K562 (cell line): ENCODE measurements around the gene DAPK2. TPM values are rescaled to one million over a fixed set of nuclear protein-coding genes. Genes with fewer than 3 reads are reported as not detected.

ENCODE experiments used
- ADNP ChIP-seq: fragments of 200-800 bp; sonication (Bioruptor generic); IDR thresholded peaks from 2 replicates; pipeline ENCODE4 v1.6.1; 2016; ENCODE audit warnings: missing genetic modification characterization, missing compliant biosample characterization
- BRCA1 ChIP-seq, 2 experiments: fragments of 450-650 bp in 1 of 2; sonication (generic) in 1 of 2; formaldehyde crosslinking in 1 of 2; IDR thresholded peaks; 2 replicates each; pipeline versions ENCODE4 v1.5.0 to v1.6.1; 2017 to 2020; ENCODE audit warnings: mild to moderate bottlenecking in 1 of 2, missing genetic modification reagents in 1 of 2
- FOXA3 ChIP-seq, 2 experiments: fragments of 450-650 bp in 1 of 2; sonication (generic) in 1 of 2; formaldehyde crosslinking; IDR thresholded peaks in 1 of 2; conservative IDR thresholded peaks in 1 of 2; 2 replicates each; pipeline versions ENCODE4 v1.4.0 to v1.8.0; 2020 to 2022; ENCODE audit warnings: mild to moderate bottlenecking in 2 of 2, missing genetic modification reagents in 1 of 2
- FOXP1 ChIP-seq: sonication (generic); formaldehyde crosslinking; IDR thresholded peaks from 2 replicates; pipeline ENCODE4 v1.8.0; 2022; ENCODE audit warnings: mild to moderate bottlenecking, missing genetic modification reagents
- L3MBTL2 ChIP-seq: fragments of 450-650 bp; IDR thresholded peaks from 2 replicates; pipeline ENCODE4 v1.6.1; 2016; ENCODE audit warnings: mild to moderate bottlenecking, moderate library complexity
- RCOR1 ChIP-seq, 2 experiments: IDR thresholded peaks; 2 replicates each; pipeline ENCODE4 v1.6.1; 2012; ENCODE audit warnings: low read depth in 2 of 2, low read length in 2 of 2, borderline replicate concordance in 1 of 2, improper control_type of control experiment in 1 of 2
- polyA plus RNA-seq, 8 experiments: library from polyadenylated mRNA; depleted of rRNA in 4 of 8; stranded (reverse) in 5 of 8; unstranded in 3 of 8; fragments of >200 nt; fragmentation: Nextera tagmentation in 2 of 8; fragmentation: Illumina TruSeq in 1 of 8; extraction: Ambion mirVana in 2 of 8; extraction: Trizol in 1 of 8; gene quantifications; 2 replicates each; pipeline versions ENCODE4 v1.2.1 to v1.2.3, GENCODE V29; 2011 to 2014; ENCODE audit warnings: inconsistent platforms in 1 of 8, missing spikeins in 1 of 8
- total RNA-seq, 7 experiments: library from RNA; depleted of rRNA in 6 of 7; stranded (reverse); fragments of >200 nt in 6 of 7; fragmentation: Illumina TruSeq in 2 of 7; extraction: Trizol in 2 of 7; gene quantifications; 2 replicates each; pipeline versions ENCODE4 v1.2.1 to v1.2.3, GENCODE V29; 2011 to 2021; ENCODE audit warnings: low replicate concordance in 1 of 7
- TF ChIP-seq, protein P1 (sequence below): fragments of 450-650 bp; formaldehyde crosslinking; IDR thresholded peaks from 2 replicates; pipeline ENCODE4 v1.4.0; 2020; ENCODE audit warnings: mild to moderate bottlenecking, moderate library complexity
- TF ChIP-seq, protein P2 (sequence below): fragments of 450-650 bp; IDR thresholded peaks from 2 replicates; pipeline ENCODE4 v1.6.1; 2016; ENCODE audit warnings: mild to moderate bottlenecking, moderate library complexity
- TF ChIP-seq, protein P3 (sequence below): fragments of 250-450 bp; sonication (Bioruptor Pico); IDR thresholded peaks from 2 replicates; pipeline ENCODE4 v1.4.0; 2020; ENCODE audit warnings: mild to moderate bottlenecking, moderate library complexity, borderline replicate concordance
- TF ChIP-seq, protein P4 (sequence below): fragments of 250-450 bp; sonication (Bioruptor Pico); IDR thresholded peaks from 2 replicates; pipeline ENCODE4 v1.8.0; 2021; ENCODE audit warnings: moderate library complexity, mild to moderate bottlenecking, inconsistent platforms

The DAPK2 gene
- total and polyA plus RNA-seq, 9 of the 15 experiments (the other 6 are each of a cell fraction or from before 2014, with no cell fraction given): 0.14 to 5.2 (median 2.2) TPM

DNA sequence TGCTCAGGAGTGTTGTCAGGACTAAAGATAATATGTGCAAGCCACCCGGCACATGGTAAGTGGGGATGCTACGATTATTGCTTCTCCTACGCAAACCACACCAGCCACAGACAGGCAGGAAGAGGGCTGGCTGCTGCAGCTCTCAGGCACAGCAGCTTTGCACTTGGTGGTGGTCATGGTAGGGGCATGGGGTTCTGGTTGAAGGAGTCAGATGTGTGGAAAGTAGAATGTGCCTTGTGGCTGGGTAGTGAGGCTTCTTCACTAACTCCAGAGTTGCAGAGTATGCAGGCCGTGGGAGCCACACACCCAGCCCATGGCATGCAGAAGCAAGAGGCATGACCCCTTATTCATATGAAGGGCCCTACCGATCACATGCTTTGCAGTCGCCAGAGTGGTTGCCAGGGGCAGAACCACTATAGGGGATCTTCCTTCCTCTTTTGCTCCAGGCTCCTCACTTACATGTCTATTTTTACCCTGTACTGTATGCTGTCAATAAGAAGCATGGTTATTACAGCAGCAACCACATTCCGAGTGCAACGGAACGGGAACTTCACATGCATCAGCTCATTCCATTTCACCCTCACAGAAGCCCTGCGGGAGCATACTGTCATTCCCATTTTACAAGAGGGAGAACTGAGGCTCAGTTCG lies 153.4 kb downstream of the DAPK2 start (continued):
- TF ChIP-seq, protein P1, sequence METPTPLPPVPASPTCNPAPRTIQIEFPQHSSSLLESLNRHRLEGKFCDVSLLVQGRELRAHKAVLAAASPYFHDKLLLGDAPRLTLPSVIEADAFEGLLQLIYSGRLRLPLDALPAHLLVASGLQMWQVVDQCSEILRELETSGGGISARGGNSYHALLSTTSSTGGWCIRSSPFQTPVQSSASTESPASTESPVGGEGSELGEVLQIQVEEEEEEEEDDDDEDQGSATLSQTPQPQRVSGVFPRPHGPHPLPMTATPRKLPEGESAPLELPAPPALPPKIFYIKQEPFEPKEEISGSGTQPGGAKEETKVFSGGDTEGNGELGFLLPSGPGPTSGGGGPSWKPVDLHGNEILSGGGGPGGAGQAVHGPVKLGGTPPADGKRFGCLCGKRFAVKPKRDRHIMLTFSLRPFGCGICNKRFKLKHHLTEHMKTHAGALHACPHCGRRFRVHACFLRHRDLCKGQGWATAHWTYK (CRISPR knock-in tag): 0 out of 2 replicates have a peak, but pooled peaks have one; percentile 44
- TF ChIP-seq ADNP (tag) (no peak), FOXP1 (CRISPR knock-in tag) (no peak), BRCA1 (IDR thresholded peaks at IDR 0.05) (no peak), BRCA1 (CRISPR knock-in tag; IDR thresholded peaks at IDR 0.05) (no peak), RCOR1 (IDR thresholded peaks at IDR 0.05; ENCODE audit: borderline replicate concordance in 1 of 2, low read depth in 2 of 2, low read length in 2 of 2) (0 out of 4 replicates have a peak, but pooled peaks of 1 of the 2 experiments have one; percentile 27), L3MBTL2 (peak; percentile 38), FOXA3 (CRISPR knock-in tag; conservative IDR thresholded peaks at IDR 0.05 in 1 of 2, IDR thresholded peaks at IDR 0.05 in 1 of 2) (no peak)
- TF ChIP-seq, protein P2, sequence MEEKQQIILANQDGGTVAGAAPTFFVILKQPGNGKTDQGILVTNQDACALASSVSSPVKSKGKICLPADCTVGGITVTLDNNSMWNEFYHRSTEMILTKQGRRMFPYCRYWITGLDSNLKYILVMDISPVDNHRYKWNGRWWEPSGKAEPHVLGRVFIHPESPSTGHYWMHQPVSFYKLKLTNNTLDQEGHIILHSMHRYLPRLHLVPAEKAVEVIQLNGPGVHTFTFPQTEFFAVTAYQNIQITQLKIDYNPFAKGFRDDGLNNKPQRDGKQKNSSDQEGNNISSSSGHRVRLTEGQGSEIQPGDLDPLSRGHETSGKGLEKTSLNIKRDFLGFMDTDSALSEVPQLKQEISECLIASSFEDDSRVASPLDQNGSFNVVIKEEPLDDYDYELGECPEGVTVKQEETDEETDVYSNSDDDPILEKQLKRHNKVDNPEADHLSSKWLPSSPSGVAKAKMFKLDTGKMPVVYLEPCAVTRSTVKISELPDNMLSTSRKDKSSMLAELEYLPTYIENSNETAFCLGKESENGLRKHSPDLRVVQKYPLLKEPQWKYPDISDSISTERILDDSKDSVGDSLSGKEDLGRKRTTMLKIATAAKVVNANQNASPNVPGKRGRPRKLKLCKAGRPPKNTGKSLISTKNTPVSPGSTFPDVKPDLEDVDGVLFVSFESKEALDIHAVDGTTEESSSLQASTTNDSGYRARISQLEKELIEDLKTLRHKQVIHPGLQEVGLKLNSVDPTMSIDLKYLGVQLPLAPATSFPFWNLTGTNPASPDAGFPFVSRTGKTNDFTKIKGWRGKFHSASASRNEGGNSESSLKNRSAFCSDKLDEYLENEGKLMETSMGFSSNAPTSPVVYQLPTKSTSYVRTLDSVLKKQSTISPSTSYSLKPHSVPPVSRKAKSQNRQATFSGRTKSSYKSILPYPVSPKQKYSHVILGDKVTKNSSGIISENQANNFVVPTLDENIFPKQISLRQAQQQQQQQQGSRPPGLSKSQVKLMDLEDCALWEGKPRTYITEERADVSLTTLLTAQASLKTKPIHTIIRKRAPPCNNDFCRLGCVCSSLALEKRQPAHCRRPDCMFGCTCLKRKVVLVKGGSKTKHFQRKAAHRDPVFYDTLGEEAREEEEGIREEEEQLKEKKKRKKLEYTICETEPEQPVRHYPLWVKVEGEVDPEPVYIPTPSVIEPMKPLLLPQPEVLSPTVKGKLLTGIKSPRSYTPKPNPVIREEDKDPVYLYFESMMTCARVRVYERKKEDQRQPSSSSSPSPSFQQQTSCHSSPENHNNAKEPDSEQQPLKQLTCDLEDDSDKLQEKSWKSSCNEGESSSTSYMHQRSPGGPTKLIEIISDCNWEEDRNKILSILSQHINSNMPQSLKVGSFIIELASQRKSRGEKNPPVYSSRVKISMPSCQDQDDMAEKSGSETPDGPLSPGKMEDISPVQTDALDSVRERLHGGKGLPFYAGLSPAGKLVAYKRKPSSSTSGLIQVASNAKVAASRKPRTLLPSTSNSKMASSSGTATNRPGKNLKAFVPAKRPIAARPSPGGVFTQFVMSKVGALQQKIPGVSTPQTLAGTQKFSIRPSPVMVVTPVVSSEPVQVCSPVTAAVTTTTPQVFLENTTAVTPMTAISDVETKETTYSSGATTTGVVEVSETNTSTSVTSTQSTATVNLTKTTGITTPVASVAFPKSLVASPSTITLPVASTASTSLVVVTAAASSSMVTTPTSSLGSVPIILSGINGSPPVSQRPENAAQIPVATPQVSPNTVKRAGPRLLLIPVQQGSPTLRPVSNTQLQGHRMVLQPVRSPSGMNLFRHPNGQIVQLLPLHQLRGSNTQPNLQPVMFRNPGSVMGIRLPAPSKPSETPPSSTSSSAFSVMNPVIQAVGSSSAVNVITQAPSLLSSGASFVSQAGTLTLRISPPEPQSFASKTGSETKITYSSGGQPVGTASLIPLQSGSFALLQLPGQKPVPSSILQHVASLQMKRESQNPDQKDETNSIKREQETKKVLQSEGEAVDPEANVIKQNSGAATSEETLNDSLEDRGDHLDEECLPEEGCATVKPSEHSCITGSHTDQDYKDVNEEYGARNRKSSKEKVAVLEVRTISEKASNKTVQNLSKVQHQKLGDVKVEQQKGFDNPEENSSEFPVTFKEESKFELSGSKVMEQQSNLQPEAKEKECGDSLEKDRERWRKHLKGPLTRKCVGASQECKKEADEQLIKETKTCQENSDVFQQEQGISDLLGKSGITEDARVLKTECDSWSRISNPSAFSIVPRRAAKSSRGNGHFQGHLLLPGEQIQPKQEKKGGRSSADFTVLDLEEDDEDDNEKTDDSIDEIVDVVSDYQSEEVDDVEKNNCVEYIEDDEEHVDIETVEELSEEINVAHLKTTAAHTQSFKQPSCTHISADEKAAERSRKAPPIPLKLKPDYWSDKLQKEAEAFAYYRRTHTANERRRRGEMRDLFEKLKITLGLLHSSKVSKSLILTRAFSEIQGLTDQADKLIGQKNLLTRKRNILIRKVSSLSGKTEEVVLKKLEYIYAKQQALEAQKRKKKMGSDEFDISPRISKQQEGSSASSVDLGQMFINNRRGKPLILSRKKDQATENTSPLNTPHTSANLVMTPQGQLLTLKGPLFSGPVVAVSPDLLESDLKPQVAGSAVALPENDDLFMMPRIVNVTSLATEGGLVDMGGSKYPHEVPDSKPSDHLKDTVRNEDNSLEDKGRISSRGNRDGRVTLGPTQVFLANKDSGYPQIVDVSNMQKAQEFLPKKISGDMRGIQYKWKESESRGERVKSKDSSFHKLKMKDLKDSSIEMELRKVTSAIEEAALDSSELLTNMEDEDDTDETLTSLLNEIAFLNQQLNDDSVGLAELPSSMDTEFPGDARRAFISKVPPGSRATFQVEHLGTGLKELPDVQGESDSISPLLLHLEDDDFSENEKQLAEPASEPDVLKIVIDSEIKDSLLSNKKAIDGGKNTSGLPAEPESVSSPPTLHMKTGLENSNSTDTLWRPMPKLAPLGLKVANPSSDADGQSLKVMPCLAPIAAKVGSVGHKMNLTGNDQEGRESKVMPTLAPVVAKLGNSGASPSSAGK: peak; percentile 33
- TF ChIP-seq, protein P3, sequence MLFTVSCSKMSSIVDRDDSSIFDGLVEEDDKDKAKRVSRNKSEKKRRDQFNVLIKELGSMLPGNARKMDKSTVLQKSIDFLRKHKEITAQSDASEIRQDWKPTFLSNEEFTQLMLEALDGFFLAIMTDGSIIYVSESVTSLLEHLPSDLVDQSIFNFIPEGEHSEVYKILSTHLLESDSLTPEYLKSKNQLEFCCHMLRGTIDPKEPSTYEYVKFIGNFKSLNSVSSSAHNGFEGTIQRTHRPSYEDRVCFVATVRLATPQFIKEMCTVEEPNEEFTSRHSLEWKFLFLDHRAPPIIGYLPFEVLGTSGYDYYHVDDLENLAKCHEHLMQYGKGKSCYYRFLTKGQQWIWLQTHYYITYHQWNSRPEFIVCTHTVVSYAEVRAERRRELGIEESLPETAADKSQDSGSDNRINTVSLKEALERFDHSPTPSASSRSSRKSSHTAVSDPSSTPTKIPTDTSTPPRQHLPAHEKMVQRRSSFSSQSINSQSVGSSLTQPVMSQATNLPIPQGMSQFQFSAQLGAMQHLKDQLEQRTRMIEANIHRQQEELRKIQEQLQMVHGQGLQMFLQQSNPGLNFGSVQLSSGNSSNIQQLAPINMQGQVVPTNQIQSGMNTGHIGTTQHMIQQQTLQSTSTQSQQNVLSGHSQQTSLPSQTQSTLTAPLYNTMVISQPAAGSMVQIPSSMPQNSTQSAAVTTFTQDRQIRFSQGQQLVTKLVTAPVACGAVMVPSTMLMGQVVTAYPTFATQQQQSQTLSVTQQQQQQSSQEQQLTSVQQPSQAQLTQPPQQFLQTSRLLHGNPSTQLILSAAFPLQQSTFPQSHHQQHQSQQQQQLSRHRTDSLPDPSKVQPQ (CRISPR knock-in tag): no peak
- TF ChIP-seq, protein P4, sequence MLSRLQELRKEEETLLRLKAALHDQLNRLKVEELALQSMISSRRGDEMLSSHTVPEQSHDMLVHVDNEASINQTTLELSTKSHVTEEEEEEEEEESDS: no peak
